ELF-1 (cell line): ENCODE results near the gene TUBB8.
"Not testable (repeated sequence)": the region's sequence is repeated elsewhere in the genome, so short reads cannot be mapped to it uniquely, and the experiment has no call there.

Source experiments
- DNase-seq: peaks from one replicate; pipeline ENCODE4 v3.0.0-alpha.2; 2016; ENCODE audit warnings: low read depth, low spot score

The TUBB8 gene

GRCh38 chr10:47864-48263 lies 1.2 kb downstream of the TUBB8 start:
- DNase-seq: not testable (repeated sequence)

GRCh38 chr10:13315-13635 lies 35.8 kb downstream of the TUBB8 start:
- DNase-seq: not testable (repeated sequence)

- not testable (repeated sequence) for DNase-seq
Measured at GRCh38 chr10:12444-13314, 36.4 kb downstream of the TUBB8 start.

- not testable (repeated sequence) for DNase-seq
Measured at GRCh38 chr10:11260-11659, 37.8 kb downstream of the TUBB8 start.

- not testable (repeated sequence) for DNase-seq
Measured at GRCh38 chr10:10261-10971, 38.7 kb downstream of the TUBB8 start.
